ENCODE results near the gene BUD13.
"Not testable (repeated sequence)": the region's sequence is repeated elsewhere in the genome, so short reads cannot be mapped to it uniquely, and the experiment has no call there.

The BUD13 gene, protein sequence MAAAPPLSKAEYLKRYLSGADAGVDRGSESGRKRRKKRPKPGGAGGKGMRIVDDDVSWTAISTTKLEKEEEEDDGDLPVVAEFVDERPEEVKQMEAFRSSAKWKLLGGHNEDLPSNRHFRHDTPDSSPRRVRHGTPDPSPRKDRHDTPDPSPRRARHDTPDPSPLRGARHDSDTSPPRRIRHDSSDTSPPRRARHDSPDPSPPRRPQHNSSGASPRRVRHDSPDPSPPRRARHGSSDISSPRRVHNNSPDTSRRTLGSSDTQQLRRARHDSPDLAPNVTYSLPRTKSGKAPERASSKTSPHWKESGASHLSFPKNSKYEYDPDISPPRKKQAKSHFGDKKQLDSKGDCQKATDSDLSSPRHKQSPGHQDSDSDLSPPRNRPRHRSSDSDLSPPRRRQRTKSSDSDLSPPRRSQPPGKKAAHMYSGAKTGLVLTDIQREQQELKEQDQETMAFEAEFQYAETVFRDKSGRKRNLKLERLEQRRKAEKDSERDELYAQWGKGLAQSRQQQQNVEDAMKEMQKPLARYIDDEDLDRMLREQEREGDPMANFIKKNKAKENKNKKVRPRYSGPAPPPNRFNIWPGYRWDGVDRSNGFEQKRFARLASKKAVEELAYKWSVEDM

DNA sequence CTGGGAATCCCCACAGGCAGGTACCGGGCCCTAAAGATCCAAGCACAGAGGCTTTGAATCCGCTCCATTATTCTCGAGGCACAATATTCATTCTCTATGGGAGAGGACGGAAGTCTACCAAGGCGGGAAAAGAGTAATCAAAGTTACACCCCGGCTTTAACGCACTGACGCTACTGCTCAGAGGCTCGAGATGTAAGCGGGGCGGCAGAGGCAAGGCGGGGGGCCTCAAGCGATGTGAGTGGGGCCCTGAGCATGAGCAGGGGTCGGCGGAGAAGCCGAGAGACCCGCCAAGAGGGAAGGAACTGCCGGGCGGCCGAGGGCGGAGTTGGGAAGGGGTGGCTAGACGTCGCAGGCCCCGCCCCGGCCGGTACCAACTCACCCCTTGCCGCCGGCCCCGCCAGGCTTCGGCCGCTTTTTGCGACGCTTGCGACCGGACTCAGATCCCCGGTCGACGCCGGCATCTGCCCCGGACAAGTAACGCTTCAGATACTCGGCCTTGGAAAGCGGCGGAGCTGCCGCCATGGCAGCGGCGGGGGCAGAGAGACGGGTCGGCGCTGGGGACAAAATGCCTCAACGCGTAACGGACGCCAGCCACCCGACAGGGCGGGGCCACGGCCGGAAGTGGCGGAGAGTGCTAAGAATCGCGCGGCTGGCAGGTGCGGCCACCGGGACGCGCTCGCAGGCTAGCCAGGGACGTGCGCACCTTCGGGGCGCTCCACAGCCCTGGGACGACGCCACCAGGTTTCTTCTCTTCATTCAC is at the start of gene BUD13:
BUD13 (minus strand) TSS at position 545 of the 760 bp plus-strand sequence; CDS start at position 522, 23 bp downstream.
- DNase-seq (ENCODE audit: low read depth) = peak; percentile 94

GRCh38 chr11:116822575-116822974 is 49.8 kb upstream of the BUD13 start:
- DNase-seq (ENCODE audit: low read depth) = no peak

GRCh38 chr11:116821050-116821918 is 48.5 kb upstream of the BUD13 start:
- DNase-seq (ENCODE audit: low read depth) = no peak

DNA sequence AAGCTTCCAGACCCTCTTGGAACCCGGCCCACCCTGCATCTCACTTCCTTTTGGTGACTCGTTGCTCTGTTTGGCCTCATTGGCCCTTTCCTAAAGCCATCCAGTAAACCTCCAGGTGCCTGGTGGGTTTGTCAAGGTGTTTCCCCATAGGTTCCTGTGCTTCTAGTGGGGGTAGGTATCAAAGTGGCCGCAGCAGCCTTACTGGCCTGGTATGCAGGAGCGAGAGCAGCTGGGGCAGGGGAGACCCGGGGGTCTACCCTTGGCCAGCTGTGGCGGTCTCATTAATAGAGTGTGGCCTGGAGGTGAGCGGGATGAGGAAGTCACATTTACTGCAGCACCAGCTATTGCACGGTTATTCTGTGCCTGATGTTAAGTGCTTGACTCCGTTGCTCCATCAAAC is 46.3 kb upstream of the BUD13 start:
- no peak for DNase-seq (ENCODE audit: low read depth)

GRCh38 chr11:116814502-116814901 is 41.7 kb upstream of the BUD13 start:
- DNase-seq (ENCODE audit: low read depth) = no peak

GRCh38 chr11:116813781-116814471 is 41.1 kb upstream of the BUD13 start:
- no peak for DNase-seq (ENCODE audit: low read depth)

- DNase-seq (ENCODE audit: low read depth) = no peak
These were observed 40.4 kb upstream of the BUD13 start for GRCh38 chr11:116813170-116813569.

DNA sequence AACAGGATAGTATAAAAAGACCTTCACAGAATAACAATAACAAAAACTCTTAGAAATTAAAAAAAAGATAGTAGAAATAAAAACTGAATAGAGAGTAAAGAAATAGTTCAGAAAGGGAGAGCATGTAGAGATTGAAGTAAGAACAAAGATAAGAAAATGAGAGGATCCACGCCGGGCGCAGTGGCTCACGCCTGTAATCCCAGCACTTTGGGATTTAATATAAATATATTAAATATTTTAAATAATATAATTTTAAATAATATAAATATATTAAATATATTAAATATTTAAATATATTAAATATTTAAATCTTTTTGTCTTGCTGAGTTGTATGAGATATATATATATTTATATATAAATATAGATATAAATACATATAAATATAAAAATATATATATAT is 39.3 kb upstream of the BUD13 start:
- no peak for DNase-seq (ENCODE audit: low read depth)

GRCh38 chr11:116811194-116811593 is 38.4 kb upstream of the BUD13 start:
- DNase-seq (ENCODE audit: low read depth) = no peak

DNA sequence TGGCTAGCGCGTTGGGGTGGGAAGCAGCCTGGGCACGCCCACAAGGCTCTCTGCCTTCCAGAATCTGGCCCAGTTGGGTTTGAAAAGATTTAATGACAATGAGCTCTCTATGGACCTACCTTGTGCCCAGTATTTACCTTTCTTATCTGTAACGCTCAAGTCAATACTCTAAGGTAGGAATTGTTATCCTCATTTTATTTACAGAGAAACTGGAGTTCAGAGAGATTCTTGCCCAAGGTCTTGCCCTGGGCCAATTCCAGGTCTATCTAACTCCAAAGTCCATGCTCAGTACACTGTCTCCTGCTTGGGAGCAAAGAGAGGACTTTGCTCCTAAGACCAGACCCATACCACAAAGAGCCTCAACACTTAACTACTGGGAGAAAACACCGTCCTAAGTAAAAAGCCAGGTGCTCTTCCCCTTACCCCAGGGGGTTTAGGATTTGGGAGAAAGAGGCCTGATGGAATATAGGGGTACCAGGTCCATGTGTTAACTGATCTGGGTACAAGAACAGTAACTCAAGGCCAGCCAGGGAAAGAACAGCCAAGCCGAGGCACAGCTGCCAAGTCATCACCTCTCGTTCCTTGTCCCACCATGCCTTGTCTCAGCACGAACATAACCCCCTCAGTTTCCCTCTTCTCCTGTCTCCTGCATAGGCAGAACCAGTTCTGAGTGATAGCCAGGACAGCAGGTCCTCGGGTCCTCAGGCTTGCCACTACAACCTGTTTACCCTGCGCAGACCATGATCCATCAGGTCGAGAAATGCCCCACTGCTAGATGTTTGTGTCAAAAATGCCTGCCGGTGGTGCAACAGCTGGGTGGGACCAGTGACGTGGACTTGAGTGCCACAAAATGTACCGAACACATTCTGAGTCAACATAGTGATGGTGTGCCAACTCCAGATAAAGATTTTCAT is 35.7 kb upstream of the BUD13 start:
- no peak for DNase-seq (ENCODE audit: low read depth)

DNA sequence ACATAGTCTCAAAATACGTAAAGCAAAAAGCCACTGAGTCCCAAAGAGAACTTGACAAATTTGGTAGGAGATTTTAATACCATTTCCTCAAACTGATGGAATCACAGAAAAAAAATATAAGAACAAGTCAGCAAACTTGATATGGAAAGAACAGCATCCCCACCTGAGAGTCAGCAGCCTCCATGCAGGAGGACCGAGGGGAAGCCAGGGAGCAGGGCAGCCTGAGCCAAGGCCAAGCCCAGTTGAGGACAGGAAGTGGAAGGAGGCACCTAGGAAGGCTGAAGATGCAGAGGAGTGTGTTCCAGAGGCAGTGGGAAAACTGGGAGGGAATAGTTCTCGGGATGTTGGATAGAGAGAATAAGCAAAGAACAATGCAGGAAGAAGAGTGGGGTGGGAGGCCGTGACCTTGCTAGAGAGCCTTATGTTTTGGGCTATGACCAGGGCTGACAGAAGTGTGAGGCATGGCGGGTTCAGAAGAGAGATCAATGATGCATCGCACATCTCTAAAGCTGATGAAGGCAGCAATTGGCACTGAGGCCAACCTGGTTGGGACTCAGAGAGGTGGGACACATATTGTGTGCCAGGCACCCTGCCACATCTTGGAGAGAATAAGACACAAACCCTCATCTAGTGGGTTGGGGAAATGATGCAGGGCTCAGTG is 34.9 kb upstream of the BUD13 start:
- DNase-seq (ENCODE audit: low read depth) = no peak

GRCh38 chr11:116804001-116804400 is 31.2 kb upstream of the BUD13 start:
- no peak for DNase-seq (ENCODE audit: low read depth)

- DNase-seq (ENCODE audit: low read depth) = not testable (repeated sequence)
These were observed 28.9 kb upstream of the BUD13 start for GRCh38 chr11:116801662-116802061.

GRCh38 chr11:116800610-116801009 is 27.8 kb upstream of the BUD13 start:
- DNase-seq (ENCODE audit: low read depth) = no peak

DNA sequence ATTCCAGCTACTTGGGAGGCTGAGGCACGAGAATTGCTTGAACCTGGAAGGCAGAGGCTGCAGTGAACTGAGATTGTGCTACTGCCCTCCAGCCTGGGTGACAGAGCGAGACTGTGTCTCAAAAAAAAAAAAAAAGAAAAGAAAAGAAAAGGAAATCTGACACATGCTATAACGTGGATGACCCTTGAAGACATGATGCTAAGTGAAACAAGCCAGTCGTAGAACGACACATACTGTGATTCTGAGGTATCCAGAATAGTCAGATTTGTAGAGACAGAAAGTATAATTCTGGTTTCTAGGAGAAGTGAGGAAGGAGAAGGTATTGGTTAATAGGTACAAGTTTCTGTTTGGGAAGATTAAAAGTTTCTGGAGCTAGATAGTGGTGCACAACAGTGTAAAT is 25.6 kb upstream of the BUD13 start:
- no peak for DNase-seq (ENCODE audit: low read depth)

- no peak for DNase-seq (ENCODE audit: low read depth)
These were observed 25.0 kb upstream of the BUD13 start for GRCh38 chr11:116797816-116798215.

DNA sequence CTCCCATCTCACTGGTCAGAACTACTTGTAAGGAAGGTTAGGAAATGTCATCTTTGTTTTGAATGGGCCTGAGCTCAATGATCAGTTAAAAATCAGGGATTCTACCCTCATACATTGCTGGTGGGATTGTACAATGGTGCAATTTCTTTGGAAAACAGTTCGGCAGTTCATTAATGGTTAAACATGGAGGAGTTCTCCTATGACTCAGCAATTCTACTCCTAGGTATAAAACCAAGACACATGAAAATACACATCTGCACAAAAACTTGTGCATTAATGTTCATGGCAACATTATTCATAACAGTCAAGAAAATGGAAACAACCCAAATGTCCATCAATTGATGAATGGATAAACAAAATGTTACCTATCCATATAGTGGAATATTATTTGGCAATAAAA is 23.8 kb upstream of the BUD13 start:
- no peak for DNase-seq (ENCODE audit: low read depth)

DNA sequence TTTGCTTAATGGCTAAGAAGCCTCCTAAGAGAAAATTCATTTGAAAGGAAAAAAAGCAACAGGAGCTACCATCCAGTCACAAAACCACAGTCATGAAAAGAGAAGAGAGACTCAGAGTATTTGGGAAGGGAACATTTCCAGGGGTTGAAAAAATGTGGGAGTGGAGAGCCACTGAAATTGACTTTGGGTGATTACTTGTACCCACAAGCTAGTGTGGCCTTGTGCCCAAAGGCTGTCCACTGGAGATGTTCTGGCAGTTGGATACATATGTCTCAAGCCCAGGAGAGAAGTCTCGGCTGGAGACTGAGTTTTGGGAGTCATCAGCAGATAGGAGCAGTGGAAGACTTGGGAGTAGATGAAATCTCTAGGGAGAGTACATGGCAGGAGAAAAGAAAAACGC is 22.1 kb upstream of the BUD13 start:
- DNase-seq (ENCODE audit: low read depth) = no peak

DNA sequence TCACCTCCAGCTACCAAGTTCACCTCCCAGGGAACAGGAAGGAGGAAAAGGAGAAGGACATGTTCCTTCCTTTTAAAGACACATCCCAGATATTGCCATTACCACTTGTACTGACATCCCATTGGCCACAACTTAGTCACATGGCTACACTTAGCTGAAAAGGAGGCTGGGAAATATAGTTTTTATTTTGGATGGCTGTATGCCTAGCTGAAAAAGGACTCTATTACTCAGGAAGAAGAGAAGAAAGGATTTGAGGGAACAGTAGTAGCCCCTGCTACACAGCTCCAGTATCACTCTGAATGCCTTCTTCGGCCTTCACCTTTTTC is 20.9 kb upstream of the BUD13 start:
- no peak for DNase-seq (ENCODE audit: low read depth)

All from activated gamma-delta T cell treated with anti-CD3 and anti-CD28 coated beads, Interleukin-2, amount 50 U/mL, for 16 hours (primary cell).